Measurements from ENCODE around the gene KIF1A. TPM values are rescaled to one million over a fixed set of nuclear protein-coding genes. Genes with fewer than 3 reads are reported as not detected.

Gene KIF1A
- total RNA-seq, 1 donor from 2014 or later, result not detected

GRCh38 chr2:240670402-240670801, 149.6 kb downstream of the KIF1A start:
- peaks cover 3% of the 10 kb centered on the region for H3K9me3 Mint-ChIP-seq
- no peak for TF ChIP-seq CTCF (IDR thresholded peaks at IDR 0.05)
- H3K4me1 Mint-ChIP-seq, result no peaks in the 10 kb centered on the region
- intact Hi-C loops (cut with micrococcal nuclease), result no loop called here
- no peak overlapping the region for H3K4me3 Mint-ChIP-seq
- ChIA-PET CTCF (no interaction called here), POLR2A (no interaction called here)
- DNase-seq (no peak), ATAC-seq (ENCODE audit: low read depth) (no peak)
- no peak overlapping the region for H3K27ac Mint-ChIP-seq
- peaks cover 22% of the 10 kb centered on the region for H3K27me3 Mint-ChIP-seq
- no peaks in the 10 kb centered on the region for H3K36me3 Mint-ChIP-seq (ENCODE audit: low read depth)

GRCh38 chr2:240664622-240665021, 155.4 kb downstream of the KIF1A start:
- no peak for ATAC-seq (ENCODE audit: low read depth)
- no peak for TF ChIP-seq CTCF (IDR thresholded peaks at IDR 0.05)
- intact Hi-C loops (cut with micrococcal nuclease), result no loop called here
- ChIA-PET CTCF (no interaction called here), POLR2A (no interaction called here)
- Mint-ChIP-seq H3K27ac (no peak overlapping the region), H3K27me3 (peaks cover 36% of the 10 kb centered on the region), H3K4me1 (no peaks in the 10 kb centered on the region), H3K9me3 (peaks cover 8% of the 10 kb centered on the region), H3K4me3 (no peak overlapping the region), H3K36me3 (ENCODE audit: low read depth) (no peaks in the 10 kb centered on the region)
- DNase-seq, result no peak

Other genes starting within 250 kb of the KIF1A start
- 55.2 and 61.8 TPM in 2 replicates for gene CAPN10, start 233.5 kb downstream of the KIF1A start, total RNA-seq
- gene GPR35, start 194.7 kb downstream of the KIF1A start, total RNA-seq, result 1.6 TPM in 2 replicates
- not detected in 2 replicates for gene AQP12B, start 137.3 kb downstream of the KIF1A start, total RNA-seq
- not detected in 2 replicates for gene AQP12A, start 128.4 kb downstream of the KIF1A start, total RNA-seq
- gene AGXT, start 48.6 kb upstream of the KIF1A start, total RNA-seq, result not detected in 2 replicates
- not detected in 2 replicates for gene MAB21L4, start 75.9 kb upstream of the KIF1A start, total RNA-seq
- gene CROCC2, start 86.1 kb upstream of the KIF1A start, total RNA-seq, result not detected in 2 replicates
- gene SNED1, start 178.4 kb upstream of the KIF1A start, total RNA-seq, result 44.7 and 59.8 TPM in 2 replicates